Measurements from ENCODE around the gene EPHA1.

GRCh38 chr7:143455942-143456341 is 47.3 kb upstream of the EPHA1 start:
- TF ChIP-seq CTCF (IDR thresholded peaks at IDR 0.05; ENCODE audit: insufficient read depth, low read depth, low read length): no peak
- no peak for TF ChIP-seq EZH2 (IDR thresholded peaks at IDR 0.05; ENCODE audit: insufficient read depth, low read length)

All from astrocyte (in vitro differentiated cells and primary cell).